Measurements from ENCODE around the gene DTNB. TPM values are rescaled to one million over a fixed set of nuclear protein-coding genes. Genes with fewer than 3 reads are reported as not detected.

The DTNB gene
- polyA plus RNA-seq, 1 donor from 2014 or later = 22.5 TPM

- no peak overlapping the region for H2AFZ ChIP-seq (ENCODE audit: low read depth, low read length)
These were observed 285.4 kb downstream of the DTNB start for GRCh38 chr2:25387876-25388449.

DNA sequence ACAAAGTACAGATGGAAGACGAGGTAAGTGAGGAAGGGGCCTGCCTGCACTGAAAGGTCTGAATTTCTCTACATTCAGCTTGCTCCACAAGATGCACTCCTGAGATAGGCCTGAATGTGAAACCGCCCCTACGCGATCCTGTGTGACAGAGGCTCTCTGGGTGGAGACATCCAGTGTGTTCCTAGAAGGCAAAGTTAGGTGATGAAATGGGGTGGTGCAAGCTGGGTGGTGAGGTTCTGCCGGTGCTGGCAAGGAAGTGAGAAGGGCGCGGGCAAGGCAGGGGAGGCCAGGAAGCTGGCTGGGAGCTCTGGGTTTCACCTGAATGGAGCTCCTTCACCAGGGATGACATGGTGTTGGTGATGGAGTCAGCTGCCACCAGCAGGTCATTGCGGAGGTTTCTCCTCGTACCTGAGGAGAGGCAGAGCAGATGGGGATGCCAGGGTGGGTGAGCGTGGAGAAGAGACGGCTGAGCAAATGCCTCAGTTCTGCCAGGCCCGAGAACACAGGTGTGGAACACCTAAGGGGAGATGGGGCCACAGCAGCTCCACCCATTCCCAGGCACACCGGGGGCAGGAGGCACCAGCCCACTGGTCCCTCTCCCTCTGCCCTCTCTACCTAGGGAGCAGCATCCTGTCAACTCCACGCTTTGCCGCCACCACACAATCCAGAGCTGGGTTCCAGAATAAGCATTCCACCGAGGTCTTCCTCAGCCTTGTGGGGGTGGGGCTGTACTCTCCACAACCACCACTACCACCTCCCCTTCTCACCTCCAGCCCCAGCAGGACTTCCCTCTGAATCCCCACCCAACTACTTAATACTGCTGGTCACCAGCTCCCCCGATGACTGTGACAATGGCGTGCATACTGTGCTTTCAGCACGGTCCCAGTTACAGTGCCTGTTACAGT, 286.2 kb downstream of the DTNB start:
- no peak overlapping the region for H3K4me2 ChIP-seq (ENCODE audit: low read length)
- no peak overlapping the region for H2AFZ ChIP-seq (ENCODE audit: low read depth, low read length)
- H3K9ac ChIP-seq (ENCODE audit: low read length) = no peak overlapping the region
- H3K27me3 ChIP-seq (ENCODE audit: insufficient read depth, low read depth, low read length) = no peaks in the 10 kb centered on the region
- H4K20me1 ChIP-seq (ENCODE audit: insufficient read depth) = no peaks in the 10 kb centered on the region
- no peaks in the 10 kb centered on the region for H3K36me3 ChIP-seq (ENCODE audit: insufficient read depth, low read length)
- no peaks in the 10 kb centered on the region for H3K9me3 ChIP-seq (ENCODE audit: low read length)
- H3K79me2 ChIP-seq (replicated peaks; ENCODE audit: insufficient read depth, low read length) = no peaks in the 10 kb centered on the region
- no peaks in the 10 kb centered on the region for H3K9me2 ChIP-seq (ENCODE audit: insufficient read depth, low read length)
- TF ChIP-seq SMC3 (conservative IDR thresholded peaks at IDR 0.05; ENCODE audit: poor library complexity) (no peak), TAF1 (IDR thresholded peaks at IDR 0.05; ENCODE audit: low read depth) (no peak), RAD21 (conservative IDR thresholded peaks at IDR 0.05) (no peak), POLR2AphosphoS5 (IDR thresholded peaks at IDR 0.05) (no peak)
- TF ChIP-seq, protein P1, sequence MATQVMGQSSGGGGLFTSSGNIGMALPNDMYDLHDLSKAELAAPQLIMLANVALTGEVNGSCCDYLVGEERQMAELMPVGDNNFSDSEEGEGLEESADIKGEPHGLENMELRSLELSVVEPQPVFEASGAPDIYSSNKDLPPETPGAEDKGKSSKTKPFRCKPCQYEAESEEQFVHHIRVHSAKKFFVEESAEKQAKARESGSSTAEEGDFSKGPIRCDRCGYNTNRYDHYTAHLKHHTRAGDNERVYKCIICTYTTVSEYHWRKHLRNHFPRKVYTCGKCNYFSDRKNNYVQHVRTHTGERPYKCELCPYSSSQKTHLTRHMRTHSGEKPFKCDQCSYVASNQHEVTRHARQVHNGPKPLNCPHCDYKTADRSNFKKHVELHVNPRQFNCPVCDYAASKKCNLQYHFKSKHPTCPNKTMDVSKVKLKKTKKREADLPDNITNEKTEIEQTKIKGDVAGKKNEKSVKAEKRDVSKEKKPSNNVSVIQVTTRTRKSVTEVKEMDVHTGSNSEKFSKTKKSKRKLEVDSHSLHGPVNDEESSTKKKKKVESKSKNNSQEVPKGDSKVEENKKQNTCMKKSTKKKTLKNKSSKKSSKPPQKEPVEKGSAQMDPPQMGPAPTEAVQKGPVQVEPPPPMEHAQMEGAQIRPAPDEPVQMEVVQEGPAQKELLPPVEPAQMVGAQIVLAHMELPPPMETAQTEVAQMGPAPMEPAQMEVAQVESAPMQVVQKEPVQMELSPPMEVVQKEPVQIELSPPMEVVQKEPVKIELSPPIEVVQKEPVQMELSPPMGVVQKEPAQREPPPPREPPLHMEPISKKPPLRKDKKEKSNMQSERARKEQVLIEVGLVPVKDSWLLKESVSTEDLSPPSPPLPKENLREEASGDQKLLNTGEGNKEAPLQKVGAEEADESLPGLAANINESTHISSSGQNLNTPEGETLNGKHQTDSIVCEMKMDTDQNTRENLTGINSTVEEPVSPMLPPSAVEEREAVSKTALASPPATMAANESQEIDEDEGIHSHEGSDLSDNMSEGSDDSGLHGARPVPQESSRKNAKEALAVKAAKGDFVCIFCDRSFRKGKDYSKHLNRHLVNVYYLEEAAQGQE (IDR thresholded peaks at IDR 0.05; ENCODE audit: borderline replicate concordance) = no peak
- H3K27ac ChIP-seq (ENCODE audit: low read length) = no peak overlapping the region
- no peak overlapping the region for H3K4me3 ChIP-seq (ENCODE audit: low read length)
- H3F3A ChIP-seq (ENCODE audit: insufficient read depth, low read length, poor library complexity, severe bottlenecking) = no peaks in the 10 kb centered on the region

More at GRCh38 chr2:25387876-25388449, 285.4 kb downstream of the DTNB start:
- Histone ChIP-seq H3K27me3 (ENCODE audit: insufficient read depth, low read depth, low read length) (no peaks in the 10 kb centered on the region), H3K36me3 (ENCODE audit: insufficient read depth, low read length) (no peaks in the 10 kb centered on the region), H3K4me3 (ENCODE audit: low read length) (no peak overlapping the region), H3K9me2 (ENCODE audit: insufficient read depth, low read length) (no peaks in the 10 kb centered on the region), H3K4me2 (ENCODE audit: low read length) (no peak overlapping the region), H3K9me3 (ENCODE audit: low read length) (no peaks in the 10 kb centered on the region), H4K20me1 (ENCODE audit: insufficient read depth) (no peaks in the 10 kb centered on the region), H3K27ac (ENCODE audit: low read length) (no peak overlapping the region), H3K9ac (ENCODE audit: low read length) (no peak overlapping the region), H3F3A (ENCODE audit: insufficient read depth, low read length, poor library complexity, severe bottlenecking) (no peaks in the 10 kb centered on the region), H3K79me2 (replicated peaks; ENCODE audit: insufficient read depth, low read length) (no peaks in the 10 kb centered on the region)
- TF ChIP-seq MXI1 (conservative IDR thresholded peaks at IDR 0.05; ENCODE audit: poor library complexity, severe bottlenecking) (no peak), RAD21 (conservative IDR thresholded peaks at IDR 0.05) (no peak), EP300 (conservative IDR thresholded peaks at IDR 0.05; ENCODE audit: poor library complexity, severe bottlenecking) (no peak), SMC3 (conservative IDR thresholded peaks at IDR 0.05; ENCODE audit: poor library complexity) (no peak), EZH2 (IDR thresholded peaks at IDR 0.05; ENCODE audit: borderline replicate concordance, insufficient read depth, low read length, poor library complexity, severe bottlenecking) (no peak), TAF1 (IDR thresholded peaks at IDR 0.05; ENCODE audit: low read depth) (no peak), POLR2AphosphoS5 (IDR thresholded peaks at IDR 0.05) (no peak), CTCF (IDR thresholded peaks at IDR 0.05; ENCODE audit: poor library complexity, severe bottlenecking) (no peak)
- TF ChIP-seq, protein P1 (IDR thresholded peaks at IDR 0.05; ENCODE audit: borderline replicate concordance) = no peak
